Activated CD4-positive, alpha-beta T cell treated with anti-CD3 and anti-CD28 coated beads for 1 hour (primary cell): ENCODE data around the gene WEE1.

Source experiments
- DNase-seq: peaks from one replicate; pipeline ENCODE4 v3.0.0-alpha.2; 2020

Gene WEE1

GRCh38 chr11:9625728-9626127 is 52.3 kb downstream of the WEE1 start:
- DNase-seq: no peak

GRCh38 chr11:9626496-9627394 is 53.3 kb downstream of the WEE1 start:
- no peak for DNase-seq

- no peak for DNase-seq
Observed at GRCh38 chr11:9629064-9629463, 55.6 kb downstream of the WEE1 start.

GRCh38 chr11:9633679-9634078 is 60.2 kb downstream of the WEE1 start:
- no peak for DNase-seq

GRCh38 chr11:9636691-9637090 is 63.2 kb downstream of the WEE1 start:
- no peak for DNase-seq

- DNase-seq: no peak
Observed at GRCh38 chr11:9639099-9639498, 65.6 kb downstream of the WEE1 start.
